Measurements from ENCODE around the gene IL11. TPM values are rescaled to one million over a fixed set of nuclear protein-coding genes. Genes with fewer than 3 reads are reported as not detected.
"Not testable (repeated sequence)": the region's sequence is repeated elsewhere in the genome, so short reads cannot be mapped to it uniquely, and the experiment has no call there.

The IL11 gene
- total and polyA plus RNA-seq, 2 donors (not counting 1 experiment from before 2014, with no cell fraction given): 0.66 to 1.2 TPM

- TF ChIP-seq EZH2 (IDR thresholded peaks at IDR 0.05; ENCODE audit: low read length, missing control alignments) (no peak), CTCF (conservative IDR thresholded peaks at IDR 0.05 in 1 of 2, IDR thresholded peaks at IDR 0.05 in 1 of 2; ENCODE audit: low read depth in 1 of 2, low read length in 2 of 2) (no peak)
- H4K20me1 ChIP-seq (ENCODE audit: control insufficient read depth, extremely low read depth, insufficient read depth, low read length): no peaks in the 10 kb centered on the region
- no peaks in the 10 kb centered on the region for H3K79me2 ChIP-seq (ENCODE audit: control insufficient read depth, insufficient read depth, low read length)
Observed at GRCh38 chr19:55336101-55336500, 34.2 kb downstream of the IL11 start.

GRCh38 chr19:55333870-55334269, 36.4 kb downstream of the IL11 start:
- Histone ChIP-seq H3K79me2 (ENCODE audit: control insufficient read depth, insufficient read depth, low read length) (no peaks in the 10 kb centered on the region), H2AFZ (ENCODE audit: low read length) (no peak overlapping the region), H3K9ac (ENCODE audit: insufficient read depth, low read length) (no peak overlapping the region), H3K36me3 (ENCODE audit: control insufficient read depth, insufficient read depth, low read length) (no peaks in the 10 kb centered on the region), H3K27ac (ENCODE audit: insufficient read depth, low read length) (no peak overlapping the region), H3K4me2 (ENCODE audit: extremely low read depth, insufficient read depth, low read length) (no peak overlapping the region), H4K20me1 (ENCODE audit: control insufficient read depth, extremely low read depth, insufficient read depth, low read length) (no peaks in the 10 kb centered on the region), H3K4me3 (replicated peaks in 1 of 4; ENCODE audit: control extremely low read depth in 1 of 4, insufficient read depth in 1 of 4, low read depth in 3 of 4, low read length in 4 of 4) (no peak overlapping the region), H3K9me3 (ENCODE audit: control insufficient read depth, insufficient read depth, low read depth, low read length) (no peaks in the 10 kb centered on the region), H3K4me1 (ENCODE audit: control insufficient read depth, extremely low read depth, insufficient read depth, low read length) (peaks cover 3% of the 10 kb centered on the region), H3K27me3 (ENCODE audit: control insufficient read depth, insufficient read depth, low read length) (peaks cover 5% of the 10 kb centered on the region)
- no peak for DNase-seq (ENCODE audit: low read depth in 2 of 2)
- TF ChIP-seq EZH2 (IDR thresholded peaks at IDR 0.05; ENCODE audit: low read length, missing control alignments) (no peak), CTCF (conservative IDR thresholded peaks at IDR 0.05 in 1 of 2, IDR thresholded peaks at IDR 0.05 in 1 of 2; ENCODE audit: low read depth in 1 of 2, low read length in 2 of 2) (no peak)

More at GRCh38 chr19:55336101-55336500, 34.2 kb downstream of the IL11 start:
- peaks cover 7% of the 10 kb centered on the region for H3K4me1 ChIP-seq (ENCODE audit: control insufficient read depth, extremely low read depth, insufficient read depth, low read length)
- no peaks in the 10 kb centered on the region for H3K36me3 ChIP-seq (ENCODE audit: control insufficient read depth, insufficient read depth, low read length)
- H2AFZ ChIP-seq (ENCODE audit: low read length): no peak overlapping the region
- H3K4me3 ChIP-seq (replicated peaks in 1 of 4; ENCODE audit: control extremely low read depth in 1 of 4, insufficient read depth in 1 of 4, low read depth in 3 of 4, low read length in 4 of 4): no peak overlapping the region
- peak in 1 of 2 donors; percentile 23 for DNase-seq (ENCODE audit: low read depth in 2 of 2)
- peaks cover 5% of the 10 kb centered on the region for H3K27me3 ChIP-seq (ENCODE audit: control insufficient read depth, insufficient read depth, low read length)
- H3K4me2 ChIP-seq (ENCODE audit: extremely low read depth, insufficient read depth, low read length): no peak overlapping the region
- no peak overlapping the region for H3K9ac ChIP-seq (ENCODE audit: insufficient read depth, low read length)
- H3K9me3 ChIP-seq (ENCODE audit: control insufficient read depth, insufficient read depth, low read depth, low read length): no peaks in the 10 kb centered on the region
- H3K27ac ChIP-seq (ENCODE audit: insufficient read depth, low read length): no peak overlapping the region

GRCh38 chr19:55329791-55330190, 40.5 kb downstream of the IL11 start:
- H3K79me2 ChIP-seq (ENCODE audit: control insufficient read depth, insufficient read depth, low read length); H3K4me3 ChIP-seq (replicated peaks in 1 of 4; ENCODE audit: control extremely low read depth in 1 of 4, insufficient read depth in 1 of 4, low read depth in 3 of 4, low read length in 4 of 4); H2AFZ ChIP-seq (ENCODE audit: low read length); H3K27ac ChIP-seq (ENCODE audit: insufficient read depth, low read length); H4K20me1 ChIP-seq (ENCODE audit: control insufficient read depth, extremely low read depth, insufficient read depth, low read length); H3K4me2 ChIP-seq (ENCODE audit: extremely low read depth, insufficient read depth, low read length); H3K27me3 ChIP-seq (ENCODE audit: control insufficient read depth, insufficient read depth, low read length); H3K9me3 ChIP-seq (ENCODE audit: control insufficient read depth, insufficient read depth, low read depth, low read length); H3K9ac ChIP-seq (ENCODE audit: insufficient read depth, low read length); H3K4me1 ChIP-seq (ENCODE audit: control insufficient read depth, extremely low read depth, insufficient read depth, low read length); H3K36me3 ChIP-seq (ENCODE audit: control insufficient read depth, insufficient read depth, low read length): not testable (repeated sequence)
- DNase-seq (ENCODE audit: low read depth in 2 of 2): peak in 1 of 2 donors; percentile 58

- not testable (repeated sequence) for H3K79me2 ChIP-seq (ENCODE audit: control insufficient read depth, insufficient read depth, low read length); H3K4me3 ChIP-seq (replicated peaks in 1 of 4; ENCODE audit: control extremely low read depth in 1 of 4, insufficient read depth in 1 of 4, low read depth in 3 of 4, low read length in 4 of 4); H3K27me3 ChIP-seq (ENCODE audit: control insufficient read depth, insufficient read depth, low read length); H3K4me2 ChIP-seq (ENCODE audit: extremely low read depth, insufficient read depth, low read length); H2AFZ ChIP-seq (ENCODE audit: low read length); H3K4me1 ChIP-seq (ENCODE audit: control insufficient read depth, extremely low read depth, insufficient read depth, low read length); H3K9me3 ChIP-seq (ENCODE audit: control insufficient read depth, insufficient read depth, low read depth, low read length); DNase-seq (ENCODE audit: low read depth in 2 of 2); H3K36me3 ChIP-seq (ENCODE audit: control insufficient read depth, insufficient read depth, low read length); H3K27ac ChIP-seq (ENCODE audit: insufficient read depth, low read length); H3K9ac ChIP-seq (ENCODE audit: insufficient read depth, low read length); H4K20me1 ChIP-seq (ENCODE audit: control insufficient read depth, extremely low read depth, insufficient read depth, low read length)
Observed at GRCh38 chr19:55328774-55329318, 41.4 kb downstream of the IL11 start.

All from fibroblast of lung (primary cell).